ENCODE measurements around the gene FBXO45. TPM values are rescaled to one million over a fixed set of nuclear protein-coding genes. Genes with fewer than 3 reads are reported as not detected.
"Not testable (repeated sequence)": the region's sequence is repeated elsewhere in the genome, so short reads cannot be mapped to it uniquely, and the experiment has no call there.

The FBXO45 gene
- polyA plus RNA-seq, 2 donors = 4.1 to 7.0 TPM

GRCh38 chr3:196634224-196634623 is 65.8 kb downstream of the FBXO45 start:
- no peaks in the 10 kb centered on the region for H3K9me3 ChIP-seq (ENCODE audit: control insufficient read depth in 2 of 2, insufficient read depth in 1 of 2, low read depth in 1 of 2, low read length in 1 of 2)
- H3K4me1 ChIP-seq (ENCODE audit: control insufficient read depth in 2 of 2, insufficient read depth in 2 of 2, low read length in 1 of 2) = no peaks in the 10 kb centered on the region
- H3K4me3 ChIP-seq (ENCODE audit: low read depth in 1 of 2, low read length in 2 of 2) = no peak overlapping the region
- H3K27me3 ChIP-seq (ENCODE audit: control insufficient read depth in 1 of 2, insufficient read depth in 2 of 2, low read length in 2 of 2) = no peaks in the 10 kb centered on the region
- H3K36me3 ChIP-seq (ENCODE audit: control insufficient read depth in 2 of 2, insufficient read depth in 2 of 2, low read length in 1 of 2) = no peaks in the 10 kb centered on the region
- 81 to 86% methylated on average over 10 of the region's 10 CpGs for WGBS, 2 donors
- no peak overlapping the region for H3K27ac ChIP-seq (ENCODE audit: low read depth in 2 of 2, low read length in 1 of 2)

DNA sequence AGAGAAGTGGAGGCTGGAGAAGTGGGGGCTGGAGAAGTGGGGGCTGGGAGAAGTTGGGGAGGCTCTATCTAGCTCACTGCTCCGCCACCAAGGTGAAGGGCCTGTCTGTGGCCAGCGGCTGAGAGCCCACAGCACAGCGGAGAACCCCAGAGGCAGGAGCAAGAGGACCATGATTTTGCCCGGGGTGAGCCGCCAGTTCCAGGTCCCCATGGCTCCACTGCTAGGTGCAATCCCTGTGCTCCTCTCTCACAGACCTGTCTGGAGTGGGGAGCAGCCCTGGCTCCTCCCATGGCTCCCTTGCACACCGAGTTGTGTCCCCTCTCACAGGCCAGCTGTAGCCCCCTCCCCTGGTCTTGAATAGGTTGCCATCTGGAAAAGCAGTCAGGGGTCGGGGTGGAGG is 66.4 kb downstream of the FBXO45 start:
- Histone ChIP-seq H3K4me1 (ENCODE audit: control insufficient read depth in 2 of 2, insufficient read depth in 2 of 2, low read length in 1 of 2) (peaks cover 2% of the 10 kb centered on the region in 2 donors), H3K9me3 (ENCODE audit: control insufficient read depth in 2 of 2, insufficient read depth in 1 of 2, low read depth in 1 of 2, low read length in 1 of 2) (no peaks in the 10 kb centered on the region), H3K27ac (ENCODE audit: low read depth in 2 of 2, low read length in 1 of 2) (no peak overlapping the region), H3K36me3 (ENCODE audit: control insufficient read depth in 2 of 2, insufficient read depth in 2 of 2, low read length in 1 of 2) (no peaks in the 10 kb centered on the region), H3K4me3 (ENCODE audit: low read depth in 1 of 2, low read length in 2 of 2) (no peak overlapping the region), H3K27me3 (ENCODE audit: control insufficient read depth in 1 of 2, insufficient read depth in 2 of 2, low read length in 2 of 2) (no peaks in the 10 kb centered on the region)
- WGBS, 2 donors = 70 to 82% methylated on average over 3 to 7 of the region's 7 CpGs

- Histone ChIP-seq H3K27ac (ENCODE audit: low read depth in 2 of 2, low read length in 1 of 2) (no peak overlapping the region), H3K27me3 (ENCODE audit: control insufficient read depth in 1 of 2, insufficient read depth in 2 of 2, low read length in 2 of 2) (no peaks in the 10 kb centered on the region), H3K9me3 (ENCODE audit: control insufficient read depth in 2 of 2, insufficient read depth in 1 of 2, low read depth in 1 of 2, low read length in 1 of 2) (no peaks in the 10 kb centered on the region), H3K4me3 (ENCODE audit: low read depth in 1 of 2, low read length in 2 of 2) (no peak overlapping the region), H3K4me1 (ENCODE audit: control insufficient read depth in 2 of 2, insufficient read depth in 2 of 2, low read length in 1 of 2) (peaks cover 3 to 6% of the 10 kb centered on the region in 2 donors), H3K36me3 (ENCODE audit: control insufficient read depth in 2 of 2, insufficient read depth in 2 of 2, low read length in 1 of 2) (no peaks in the 10 kb centered on the region)
- WGBS, 2 donors = 74 to 82% methylated on average over 20 of the region's 20 CpGs
Observed at GRCh38 chr3:196636369-196637349, 68.2 kb downstream of the FBXO45 start.

GRCh38 chr3:196637941-196638340 is 69.5 kb downstream of the FBXO45 start:
- 87 to 94% methylated on average over 3 to 4 of the region's 4 CpGs for WGBS, 2 donors
- H3K4me3 ChIP-seq (ENCODE audit: low read depth in 1 of 2, low read length in 2 of 2); H3K27me3 ChIP-seq (ENCODE audit: control insufficient read depth in 1 of 2, insufficient read depth in 2 of 2, low read length in 2 of 2); H3K27ac ChIP-seq (ENCODE audit: low read depth in 2 of 2, low read length in 1 of 2); H3K4me1 ChIP-seq (ENCODE audit: control insufficient read depth in 2 of 2, insufficient read depth in 2 of 2, low read length in 1 of 2); H3K36me3 ChIP-seq (ENCODE audit: control insufficient read depth in 2 of 2, insufficient read depth in 2 of 2, low read length in 1 of 2); H3K9me3 ChIP-seq (ENCODE audit: control insufficient read depth in 2 of 2, insufficient read depth in 1 of 2, low read depth in 1 of 2, low read length in 1 of 2): not testable (repeated sequence)

Other genes with a start within 250 kb of the FBXO45 start
- 1 to 10 TPM; 1.3 to 2.2 TPM for gene TM4SF19, start 230.3 kb upstream of the FBXO45 start, polyA plus RNA-seq
- 10 to 100 TPM in 1 of 2 donors, 1 to 10 TPM in 1; 3.8 to 10.2 TPM for gene UBXN7, start 136.2 kb upstream of the FBXO45 start, polyA plus RNA-seq
- gene RNF168, start 64.9 kb upstream of the FBXO45 start, polyA plus RNA-seq = 1 to 10 TPM; 5.3 to 5.7 TPM
- gene SMCO1, start 53.3 kb upstream of the FBXO45 start, polyA plus RNA-seq = not detected
- gene WDR53, start 106 bp upstream of the FBXO45 start, polyA plus RNA-seq = 10 to 100 TPM in 1 of 2 donors, 1 to 10 TPM in 1; 8.6 to 14.6 TPM
- gene NRROS, start 71.0 kb downstream of the FBXO45 start, polyA plus RNA-seq = under 1 TPM; 0.77 to 0.92 TPM
- under 1 TPM; 0.47 to 0.82 TPM for gene CEP19, start 143.6 kb downstream of the FBXO45 start, polyA plus RNA-seq
- 10 to 100 TPM in 1 of 2 donors, 1 to 10 TPM in 1; 7.4 to 12.7 TPM for gene PIGX, start 143.7 kb downstream of the FBXO45 start, polyA plus RNA-seq
- gene PAK2, start 171.2 kb downstream of the FBXO45 start, polyA plus RNA-seq = 10 to 100 TPM; 10.9 to 13.2 TPM

Measured in esophagus (tissue), 2 donors.